Small intestine (tissue), 7 donors: Measurements from ENCODE around the gene DNTT. TPM values are rescaled to one million over a fixed set of nuclear protein-coding genes. Genes with fewer than 3 reads are reported as not detected.

Experiments
- DNase-seq, 2 donors: peaks; one replicate each; pipeline versions ENCODE4 v3.0.0 to v3.0.0-alpha.2; 2013
- FAIRE-seq: peaks from 2 replicates; lab custom pipeline; 2012; peaks lifted over from hg19 to GRCh38; lab: Jason Lieb, UNC
- H3K27ac ChIP-seq, 3 donors: one replicate each; pipeline ENCODE4 v1.5.1; 2013; ENCODE audit warnings: low read length in 2 of 3, mild to moderate bottlenecking in 2 of 3, control low read depth in 1 of 3, inconsistent platforms in 1 of 3, low read depth in 1 of 3, moderate library complexity in 1 of 3
- H3K27me3 ChIP-seq, 3 donors: one replicate each; pipeline ENCODE4 v1.6.1; 2013; ENCODE audit warnings: low read length in 3 of 3, inconsistent platforms in 1 of 3; ENCODE audit not compliant: control insufficient read depth in 3 of 3, insufficient read depth in 3 of 3
- H3K36me3 ChIP-seq, 3 donors: one replicate each; pipeline ENCODE4 v1.6.1; 2013; ENCODE audit warnings: low read length in 3 of 3, inconsistent platforms in 1 of 3, low read depth in 1 of 3, mild to moderate bottlenecking in 1 of 3, moderate library complexity in 1 of 3; ENCODE audit not compliant: control insufficient read depth in 3 of 3, insufficient read depth in 2 of 3
- H3K4me1 ChIP-seq, 3 donors: one replicate each; pipeline ENCODE4 v1.6.1; 2013; ENCODE audit warnings: low read length in 2 of 3, inconsistent platforms in 1 of 3, low read depth in 1 of 3, mild to moderate bottlenecking in 1 of 3, moderate library complexity in 1 of 3; ENCODE audit not compliant: control insufficient read depth in 3 of 3, insufficient read depth in 2 of 3
- H3K4me3 ChIP-seq, 3 donors: one replicate each; pipeline ENCODE4 v1.5.1; 2013; ENCODE audit warnings: low read length in 3 of 3, control low read depth in 1 of 3, inconsistent platforms in 1 of 3, low read depth in 1 of 3, mild to moderate bottlenecking in 1 of 3, moderate library complexity in 1 of 3
- H3K9me3 ChIP-seq, 2 donors: one replicate each; pipeline ENCODE4 v1.6.1; 2013; ENCODE audit warnings: low read depth in 1 of 2, low read length in 1 of 2; ENCODE audit not compliant: control insufficient read depth in 2 of 2, insufficient read depth in 1 of 2
- WGBS, 3 donors: extraction: QIAGEN DNeasy Blood & Tissue Kit; methylation state at CpG; one replicate each; pipeline ENCODE4 v1.1.7; 2013; 5-methylcytosine and 5-hydroxymethylcytosine counted together
- polyA plus RNA-seq, 4 donors: library from polyadenylated mRNA; stranded (reverse) in 3 of 4; unstranded in 1 of 4; fragments of 200-250 nt in 3 of 4; fragments of 120-200 nt in 1 of 4; gene quantifications; one replicate each; pipeline versions ENCODE4 v1.2.1 to v1.2.3, GENCODE V29; 2013
- donor health status: healthy with polysubstance abuse.
- donor health status: control.
- donor health status: control.
- donor health status: Bipolar disorder and iron deficiency.
- donor health status: healthy.

DNTT gene
- polyA plus RNA-seq, 4 donors: 0.16 TPM; not detected in 3

- no peak for FAIRE-seq
- Histone ChIP-seq H3K9me3 (no peaks in the 10 kb centered on the region), H3K4me3 (no peak overlapping the region), H3K27ac (no peak overlapping the region), H3K27me3 (peaks cover 0 to 23% (median 0%) of the 10 kb centered on the region in 3 donors), H3K4me1 (no peaks in the 10 kb centered on the region), H3K36me3 (no peaks in the 10 kb centered on the region)
- WGBS, 3 donors: 85 to 91% (median 87%) methylated on average over 7 of the region's 7 CpGs
- no peak for DNase-seq
Observed at GRCh38 chr10:96387601-96388000, 83.4 kb downstream of the DNTT start.

Other genes with a start within 250 kb of the DNTT start
- 10 to 100 TPM in 1 of 4 donors, 1 to 10 TPM in 3; 4.1 to 34.7 (median 6.9) TPM for gene ZNF518A, start 174.1 kb upstream of the DNTT start, polyA plus RNA-seq
- 10 to 100 TPM; 26.7 to 69.3 (median 41.7) TPM for gene BLNK, start 32.9 kb upstream of the DNTT start, polyA plus RNA-seq
- not detected for gene OPALIN, start 54.6 kb downstream of the DNTT start, polyA plus RNA-seq
- 1 to 10 TPM in 1 of 4 donors, under 1 TPM in 2, not detected in 1; 0.46 to 1.6 (median 0.54) TPM for gene TLL2, start 209.5 kb downstream of the DNTT start, polyA plus RNA-seq